HG03342 (cell line): ENCODE results near the gene DVL3.
A peak's percentile ranks its signal among the peaks of the same experiment; 100 is the strongest.
"Not testable (repeated sequence)": the region's sequence is repeated elsewhere in the genome, so short reads cannot be mapped to it uniquely, and the experiment has no call there.

Source experiments
- ATAC-seq: cut with Tn5 transposase; IDR thresholded peaks from one replicate; pipeline ENCODE4 v1.9.1; 2021; ENCODE audit warnings: mild to moderate bottlenecking, moderate library complexity; ENCODE audit not compliant: unreplicated experiment

DVL3 gene

GRCh38 chr3:184155644-184156521 is 706 bp downstream of the DVL3 start:
- ATAC-seq, result peak; percentile 31

- ATAC-seq, result no peak
These were observed 1.4 kb downstream of the DVL3 start for GRCh38 chr3:184156522-184156955.

DNA sequence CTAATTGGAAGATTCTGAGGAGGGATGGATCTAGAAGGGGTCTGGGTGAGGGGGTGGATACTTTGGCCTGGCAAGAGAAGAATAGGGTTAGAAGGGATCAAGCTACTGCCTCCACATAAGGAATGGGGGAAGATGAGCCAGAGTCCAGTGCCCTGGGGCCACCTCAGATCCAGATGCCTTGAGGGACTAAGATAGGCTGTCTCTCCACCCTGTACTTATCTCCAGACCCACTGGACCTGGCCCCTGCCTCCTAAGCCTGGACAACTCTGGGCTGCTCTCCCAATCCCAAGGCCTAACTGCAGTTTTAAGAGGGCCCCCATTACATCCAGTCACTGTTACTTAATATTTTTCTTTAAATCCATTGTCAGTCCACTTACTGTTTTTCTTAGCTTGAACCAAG is 2.0 kb downstream of the DVL3 start:
- ATAC-seq, result no peak

GRCh38 chr3:184158404-184158803 is 3.2 kb downstream of the DVL3 start:
- no peak for ATAC-seq

GRCh38 chr3:184160456-184160855 is 5.3 kb downstream of the DVL3 start:
- ATAC-seq, result peak; percentile 53

GRCh38 chr3:184162571-184163070 is 7.4 kb downstream of the DVL3 start:
- not testable (repeated sequence) for ATAC-seq

- ATAC-seq, result no peak
These were observed 9.6 kb downstream of the DVL3 start for GRCh38 chr3:184164648-184165330.

DNA sequence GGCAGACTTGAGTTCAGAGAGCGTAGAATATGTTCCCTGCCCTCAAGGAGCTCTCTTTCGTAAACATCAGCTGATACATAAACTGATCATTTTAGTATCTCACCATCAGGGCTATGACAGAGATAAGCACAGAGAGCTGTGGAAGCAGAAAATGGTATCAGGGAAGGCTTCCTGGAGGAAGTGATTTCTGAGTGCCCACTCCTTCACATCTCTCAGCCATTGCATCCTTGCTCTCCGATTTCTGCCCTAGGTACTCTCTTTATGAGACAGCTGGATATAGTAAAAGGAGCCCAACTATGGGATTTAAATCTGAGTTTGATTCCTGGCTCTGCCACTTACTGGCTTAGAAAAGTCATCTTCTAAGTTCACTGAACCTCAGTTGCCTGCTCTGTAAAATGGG is 10.4 kb downstream of the DVL3 start:
- no peak for ATAC-seq

- ATAC-seq, result no peak
These were observed 11.5 kb downstream of the DVL3 start for GRCh38 chr3:184166671-184167070.

DNA sequence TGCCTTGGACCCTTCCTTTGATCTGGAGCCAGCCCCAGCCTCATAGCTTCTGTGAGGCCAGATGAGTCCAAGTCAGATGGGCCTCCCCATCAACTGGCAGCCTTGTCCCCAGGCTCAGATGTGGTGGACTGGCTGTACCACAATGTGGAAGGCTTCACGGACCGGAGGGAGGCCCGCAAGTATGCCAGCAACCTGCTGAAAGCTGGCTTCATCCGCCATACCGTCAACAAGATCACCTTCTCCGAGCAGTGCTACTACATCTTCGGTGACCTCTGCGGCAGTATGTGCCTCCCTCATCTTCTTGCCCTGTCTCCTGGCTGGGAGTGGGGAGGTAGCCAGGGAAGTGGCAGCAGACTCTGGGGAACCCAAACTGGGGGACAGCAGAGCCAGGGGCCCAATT is 12.6 kb downstream of the DVL3 start:
- ATAC-seq, result no peak

- no peak for ATAC-seq
These were observed 13.4 kb downstream of the DVL3 start for GRCh38 chr3:184168363-184169120.

GRCh38 chr3:184169896-184170875 is 15.0 kb downstream of the DVL3 start:
- no peak for ATAC-seq

DNA sequence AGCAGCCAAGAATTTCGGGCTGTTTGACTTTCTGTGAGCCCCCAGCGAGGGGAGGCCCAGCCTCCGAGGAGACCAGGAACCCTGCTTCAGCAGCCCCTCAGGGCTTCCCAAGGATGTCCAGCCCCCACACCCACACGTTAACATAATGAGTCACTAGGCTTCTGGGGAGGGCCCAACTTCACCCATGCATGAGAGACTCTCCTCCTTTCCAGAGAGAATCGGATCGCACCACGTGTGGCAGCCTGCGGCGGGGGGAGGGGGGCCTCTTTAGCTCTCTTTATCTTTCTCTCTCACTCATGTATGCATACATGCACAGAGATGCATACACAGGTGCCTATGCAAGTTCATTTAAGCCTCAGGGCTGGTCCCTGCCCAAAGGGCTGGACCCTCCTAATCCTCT is 16.4 kb downstream of the DVL3 start:
- ATAC-seq, result no peak

DNA sequence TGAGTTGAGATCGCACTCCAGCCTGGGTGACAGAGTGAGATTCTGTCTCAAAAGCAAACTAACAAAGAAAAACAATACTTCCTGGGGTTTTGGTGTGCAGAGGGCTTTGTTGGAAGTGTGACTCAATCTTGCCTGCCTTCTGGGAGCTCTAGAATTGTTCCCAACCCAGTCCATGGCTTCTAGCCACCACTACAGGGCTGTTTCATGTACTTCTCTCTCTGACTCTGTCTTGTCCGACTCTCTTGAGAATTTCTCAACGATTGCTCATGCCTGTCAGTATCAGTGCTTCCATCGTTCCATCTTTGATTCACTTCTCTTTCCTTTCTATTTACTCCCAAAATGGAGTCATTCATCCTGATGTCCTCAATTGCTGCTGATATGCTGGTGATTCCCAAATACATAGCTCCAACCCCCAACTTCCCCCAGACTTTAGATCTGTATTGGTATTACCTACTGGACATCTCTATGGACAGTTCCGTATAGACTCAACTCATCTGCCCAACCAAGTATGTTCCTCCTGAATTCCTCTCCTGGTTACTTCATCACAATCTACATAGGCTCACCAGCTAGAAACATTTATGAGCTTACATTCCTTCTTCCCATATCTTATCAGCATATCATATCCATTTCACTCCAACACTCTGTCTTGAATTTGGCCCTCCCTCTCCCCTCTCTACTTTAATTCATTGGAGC is 17.6 kb downstream of the DVL3 start:
- ATAC-seq, result no peak

DNA sequence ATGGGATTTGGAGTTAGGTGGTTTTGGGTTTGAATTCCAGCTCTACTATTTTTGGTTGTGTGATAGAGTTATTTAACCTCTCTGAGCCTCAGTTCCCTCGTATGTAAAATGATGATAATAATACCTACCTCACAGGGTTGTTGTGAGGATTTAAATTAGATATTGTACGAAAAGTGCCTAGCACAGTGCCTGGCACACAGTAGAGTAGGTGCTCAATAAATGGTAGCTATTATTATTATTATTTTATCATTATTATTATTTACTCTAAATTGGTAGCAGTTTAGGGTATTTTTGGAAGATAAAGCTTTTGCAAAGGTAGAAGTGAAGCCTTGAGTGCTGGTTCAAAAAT is 18.2 kb downstream of the DVL3 start:
- ATAC-seq, result no peak

- no peak for ATAC-seq
These were observed 19.1 kb downstream of the DVL3 start for GRCh38 chr3:184174284-184174645.

DNA sequence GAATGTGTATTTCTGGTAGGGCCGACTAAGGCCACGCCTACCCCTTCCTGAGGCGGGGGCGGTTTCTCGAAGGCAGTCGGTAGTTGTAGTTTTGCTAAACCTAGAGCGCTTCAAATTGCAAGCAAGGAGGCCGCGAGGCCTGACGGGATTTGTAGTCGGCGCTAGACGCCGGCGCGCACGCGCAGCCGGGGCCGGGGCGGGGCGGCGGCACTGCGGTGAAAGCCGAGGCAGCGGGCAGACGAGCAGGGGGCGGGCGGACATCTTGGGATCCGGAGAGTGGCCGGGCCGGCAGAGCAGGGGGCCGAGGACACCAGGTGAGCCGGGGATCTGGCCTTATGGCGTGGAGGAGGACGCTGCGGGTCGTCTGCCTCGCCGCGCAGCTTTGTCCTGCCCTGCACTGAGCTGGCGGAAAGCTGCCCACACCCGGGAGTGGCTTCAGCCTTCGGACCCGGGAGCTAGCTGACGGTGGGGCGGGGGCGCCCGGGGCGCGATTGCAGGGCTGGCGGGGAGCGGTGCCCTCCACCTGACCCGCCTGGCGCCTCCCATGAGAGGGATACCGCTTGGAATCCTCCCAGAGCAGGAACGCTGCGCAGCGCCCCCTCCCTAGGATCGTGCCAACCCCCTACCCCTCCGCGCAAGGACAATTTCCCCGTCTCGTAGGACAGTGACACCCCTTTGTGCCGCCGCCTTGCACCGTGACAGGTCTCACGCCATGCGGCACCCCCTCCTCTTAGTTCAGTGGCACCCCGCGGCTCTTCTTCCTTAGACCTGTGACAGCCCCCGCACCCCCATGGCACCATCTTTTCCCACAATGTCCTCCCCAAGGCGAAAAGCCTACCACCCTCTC is 19.7 kb downstream of the DVL3 start, which contains the start of gene AP2M1:
TSS of gene AP2M1 (plus strand) at position 210 of the 847 bp plus-strand sequence. CDS start 2,139 bp downstream, outside the sequence.
- peak; percentile 96 for ATAC-seq

DNA sequence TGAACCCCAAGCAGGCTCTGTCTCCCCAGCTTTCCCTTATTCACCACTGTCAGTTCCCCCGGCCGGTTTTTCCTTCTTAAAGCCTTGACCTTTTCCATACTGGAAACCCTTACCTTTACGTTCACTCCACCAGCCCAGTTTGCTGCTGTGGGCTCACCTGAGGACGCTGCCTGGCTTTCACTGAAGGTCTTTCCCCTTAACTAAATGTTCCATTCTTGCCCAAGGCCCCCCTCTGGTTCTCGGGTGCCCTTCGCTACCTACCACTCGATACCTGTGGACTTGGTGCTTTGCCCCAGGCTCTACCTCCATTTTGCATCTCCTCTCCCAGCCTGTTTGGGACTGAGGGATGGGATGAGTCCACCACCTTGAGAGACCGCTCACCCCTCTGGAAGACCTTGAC is 20.3 kb downstream of the DVL3 start:
- ATAC-seq, result no peak

- ATAC-seq, result no peak
These were observed 20.8 kb downstream of the DVL3 start for GRCh38 chr3:184175981-184176376.
